Activated CD8-positive, alpha-beta memory T cell treated with anti-CD3 and anti-CD28 coated beads for 1 hour (primary cell): Measurements from ENCODE around the gene PRPF8.
"Not testable (repeated sequence)": the region's sequence is repeated elsewhere in the genome, so short reads cannot be mapped to it uniquely, and the experiment has no call there.

ENCODE experiments used
- DNase-seq, 2 donors: peaks; one replicate each; pipeline ENCODE4 v3.0.0-alpha.2; 2020; ENCODE audit warnings: low read depth in 1 of 2; ENCODE audit errors: extremely low read depth in 1 of 2

Gene PRPF8

GRCh38 chr17:1695365-1695764 is 10.7 kb upstream of the PRPF8 start:
- DNase-seq: no peak

GRCh38 chr17:1693339-1693738 is 8.7 kb upstream of the PRPF8 start:
- DNase-seq: no peak

GRCh38 chr17:1690544-1691221 is 6.0 kb upstream of the PRPF8 start:
- no peak for DNase-seq

GRCh38 chr17:1688405-1688804 is 3.7 kb upstream of the PRPF8 start:
- not testable (repeated sequence) for DNase-seq

GRCh38 chr17:1686086-1686485 is 1.4 kb upstream of the PRPF8 start:
- no peak for DNase-seq

GRCh38 chr17:1683459-1683858 is 1.2 kb downstream of the PRPF8 start:
- no peak for DNase-seq

- no peak for DNase-seq
These were observed 8.3 kb downstream of the PRPF8 start for GRCh38 chr17:1676401-1676800.

GRCh38 chr17:1673041-1673785 is 11.5 kb downstream of the PRPF8 start:
- DNase-seq: no peak

GRCh38 chr17:1663934-1664333 is 20.7 kb downstream of the PRPF8 start:
- not testable (repeated sequence) for DNase-seq

- DNase-seq: no peak
These were observed 23.6 kb downstream of the PRPF8 start for GRCh38 chr17:1661045-1661444.

- DNase-seq: no peak
These were observed 26.6 kb downstream of the PRPF8 start for GRCh38 chr17:1658100-1658499.

- no peak for DNase-seq
These were observed 30.9 kb downstream of the PRPF8 start for GRCh38 chr17:1653735-1654134.

GRCh38 chr17:1652794-1653193 is 31.9 kb downstream of the PRPF8 start:
- DNase-seq: not testable (repeated sequence)

GRCh38 chr17:1651559-1651844 is 33.2 kb downstream of the PRPF8 start:
- DNase-seq: no peak

GRCh38 chr17:1650731-1651558 is 33.7 kb downstream of the PRPF8 start:
- DNase-seq: no peak

GRCh38 chr17:1649844-1650501 is 34.7 kb downstream of the PRPF8 start, which contains the start of gene RILP:
RILP (minus strand) TSS chr17:1649866; CDS start chr17:1649804, 62 bp downstream.
- DNase-seq: no peak

GRCh38 chr17:1648963-1649843 is 35.5 kb downstream of the PRPF8 start:
- DNase-seq: peak; percentile 83 to 92

- DNase-seq: no peak
These were observed 36.3 kb downstream of the PRPF8 start for GRCh38 chr17:1648173-1648962.

GRCh38 chr17:1647802-1648171 is 36.9 kb downstream of the PRPF8 start:
- DNase-seq: no peak
